ENCODE measurements around the gene SFMBT1. TPM values are rescaled to one million over a fixed set of nuclear protein-coding genes. Genes with fewer than 3 reads are reported as not detected.

SFMBT1 gene
- total RNA-seq, 4 donors from 2014 or later, result 16.1 to 45.4 (median 23.0) TPM

DNA sequence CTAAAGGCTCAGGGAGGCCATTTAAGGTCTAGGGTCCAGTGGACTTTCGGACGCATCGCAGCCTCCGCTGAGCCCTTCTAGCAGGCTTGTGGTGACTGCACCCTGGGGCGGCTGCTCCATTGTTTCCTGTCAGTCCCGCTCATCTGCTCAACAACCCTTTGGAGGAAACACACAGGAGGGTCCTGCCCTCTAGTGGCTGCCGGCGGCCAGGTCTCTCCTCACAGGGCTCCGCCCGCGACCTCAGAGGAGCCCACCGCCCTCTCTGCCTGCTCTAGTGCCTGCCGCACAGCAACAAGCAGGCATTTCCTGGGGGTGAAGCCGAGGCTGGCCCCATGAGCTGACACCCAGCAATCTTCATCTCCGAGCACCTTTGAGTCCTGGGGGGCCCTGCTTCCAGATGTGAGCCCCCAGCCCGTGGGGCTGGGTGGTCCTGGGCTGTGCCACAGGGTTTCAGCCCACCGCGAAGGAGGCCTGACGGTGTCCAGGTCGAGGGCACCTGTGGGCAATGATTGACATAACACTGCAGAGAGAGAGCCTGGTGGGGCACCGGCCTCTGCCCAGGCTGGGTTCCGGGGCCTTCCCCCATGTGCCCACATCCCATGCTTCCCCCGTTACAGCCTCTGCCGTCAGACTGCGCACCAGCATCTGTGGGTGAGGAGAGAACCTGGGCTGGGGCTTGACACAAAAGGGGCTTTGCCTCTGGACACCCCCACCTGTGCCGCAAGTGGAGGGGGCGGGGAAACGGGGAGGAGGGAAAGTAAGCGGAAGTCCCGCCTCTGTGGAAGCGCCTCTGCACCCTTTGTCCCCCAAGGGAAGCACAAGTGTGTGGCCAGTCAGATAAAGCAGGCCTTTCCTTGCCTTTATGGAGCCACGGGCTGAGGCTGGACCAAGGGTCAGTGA is 27.0 kb upstream of the SFMBT1 start:
- no peak for TF ChIP-seq POLR2A (IDR thresholded peaks at IDR 0.05)
- TF ChIP-seq, protein P1, sequence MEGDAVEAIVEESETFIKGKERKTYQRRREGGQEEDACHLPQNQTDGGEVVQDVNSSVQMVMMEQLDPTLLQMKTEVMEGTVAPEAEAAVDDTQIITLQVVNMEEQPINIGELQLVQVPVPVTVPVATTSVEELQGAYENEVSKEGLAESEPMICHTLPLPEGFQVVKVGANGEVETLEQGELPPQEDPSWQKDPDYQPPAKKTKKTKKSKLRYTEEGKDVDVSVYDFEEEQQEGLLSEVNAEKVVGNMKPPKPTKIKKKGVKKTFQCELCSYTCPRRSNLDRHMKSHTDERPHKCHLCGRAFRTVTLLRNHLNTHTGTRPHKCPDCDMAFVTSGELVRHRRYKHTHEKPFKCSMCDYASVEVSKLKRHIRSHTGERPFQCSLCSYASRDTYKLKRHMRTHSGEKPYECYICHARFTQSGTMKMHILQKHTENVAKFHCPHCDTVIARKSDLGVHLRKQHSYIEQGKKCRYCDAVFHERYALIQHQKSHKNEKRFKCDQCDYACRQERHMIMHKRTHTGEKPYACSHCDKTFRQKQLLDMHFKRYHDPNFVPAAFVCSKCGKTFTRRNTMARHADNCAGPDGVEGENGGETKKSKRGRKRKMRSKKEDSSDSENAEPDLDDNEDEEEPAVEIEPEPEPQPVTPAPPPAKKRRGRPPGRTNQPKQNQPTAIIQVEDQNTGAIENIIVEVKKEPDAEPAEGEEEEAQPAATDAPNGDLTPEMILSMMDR (IDR thresholded peaks at IDR 0.05), result peak; percentile 84 to 97 (median 95)
- H3K36me3 ChIP-seq, result no peaks in the 10 kb centered on the region
- H3K27me3 ChIP-seq, result no peaks in the 10 kb centered on the region
- H3K27ac ChIP-seq, result peak overlapping the region; percentile 53 to 82 (median 72)
- H3K9me3 ChIP-seq, result no peaks in the 10 kb centered on the region
- H3K4me1 ChIP-seq, result peaks cover 0 to 8% (median 6%) of the 10 kb centered on the region in 4 donors
- peak overlapping the region; percentile 57 to 75 (median 68) for H3K4me3 ChIP-seq
- peak; percentile 87 to 95 (median 90) for DNase-seq

DNA sequence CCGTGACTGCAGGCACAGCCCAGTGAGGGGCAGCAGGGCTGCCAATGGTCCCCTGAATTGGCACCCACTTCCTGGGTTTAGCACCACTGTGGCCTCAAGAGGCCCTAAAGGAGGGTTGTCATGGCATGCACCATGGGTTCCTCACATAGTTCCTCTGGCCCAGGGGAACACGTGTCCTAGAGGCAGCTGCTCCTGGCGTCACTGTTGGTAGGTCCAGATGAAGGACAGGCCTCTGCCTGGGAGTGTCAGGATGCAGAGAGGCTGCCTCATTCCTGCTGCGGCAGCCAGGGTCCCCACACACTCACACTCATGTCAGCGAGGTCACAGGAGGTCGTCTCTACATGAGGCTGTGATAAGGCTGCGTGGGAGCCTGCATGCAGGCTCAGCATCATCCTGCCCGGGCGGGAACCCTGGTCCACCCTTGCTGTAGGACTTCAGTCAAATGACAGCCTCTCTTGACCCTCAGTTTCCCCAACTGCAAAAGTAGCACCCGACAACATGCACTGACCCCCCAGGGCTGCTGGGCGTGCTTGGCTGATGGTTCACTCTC is 26.1 kb upstream of the SFMBT1 start:
- Histone ChIP-seq H3K36me3 (no peaks in the 10 kb centered on the region), H3K4me1 (peaks cover 0 to 8% (median 6%) of the 10 kb centered on the region in 4 donors), H3K4me3 (peak overlapping the region in 2 of 4 donors; percentile 69 to 75), H3K9me3 (no peaks in the 10 kb centered on the region), H3K27ac (peak overlapping the region in 3 of 4 donors; percentile 68 to 82 (median 76)), H3K27me3 (no peaks in the 10 kb centered on the region)
- TF ChIP-seq, protein P1 (IDR thresholded peaks at IDR 0.05), result no peak
- no peak for TF ChIP-seq POLR2A (IDR thresholded peaks at IDR 0.05)
- no peak for DNase-seq

DNA sequence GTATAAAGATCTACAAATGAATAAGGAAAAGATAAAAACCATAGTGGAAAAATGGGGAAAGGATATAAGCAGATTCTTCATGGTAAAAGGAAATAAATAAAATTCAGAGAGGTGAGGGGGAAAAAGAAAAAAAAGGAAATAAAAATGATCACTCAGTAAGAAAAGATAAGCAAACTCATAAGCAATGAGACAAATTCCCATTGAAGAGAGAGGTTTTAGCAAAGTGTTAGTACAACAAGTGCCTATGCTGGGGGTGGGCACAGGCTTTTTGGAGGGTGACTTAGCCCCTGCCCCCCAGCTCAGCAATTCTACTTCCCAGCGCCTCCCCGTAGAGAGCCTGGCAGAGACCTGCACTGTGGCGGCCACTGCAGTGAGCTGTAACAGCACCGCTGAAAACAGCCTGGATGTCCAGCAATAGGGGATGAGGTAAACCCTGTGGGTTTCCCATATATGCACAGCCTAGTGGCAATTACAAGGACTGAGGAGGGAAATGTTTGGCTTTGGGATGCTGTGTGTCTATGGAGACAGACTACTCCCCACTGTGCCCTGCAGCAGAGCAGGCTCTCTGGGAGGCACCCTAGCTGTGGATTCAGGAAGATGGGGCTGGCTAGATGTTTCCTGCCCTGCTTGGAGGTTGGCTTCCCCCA is 23.7 kb upstream of the SFMBT1 start:
- no peaks in the 10 kb centered on the region for H3K36me3 ChIP-seq
- no peaks in the 10 kb centered on the region for H3K9me3 ChIP-seq
- H3K4me1 ChIP-seq, result peaks cover 0 to 8% (median 6%) of the 10 kb centered on the region in 4 donors
- no peaks in the 10 kb centered on the region for H3K27me3 ChIP-seq
- peak in 1 of 3 donors; percentile 35 for DNase-seq
- TF ChIP-seq POLR2A (IDR thresholded peaks at IDR 0.05), result no peak
- H3K27ac ChIP-seq, result no peak overlapping the region
- no peak overlapping the region for H3K4me3 ChIP-seq

DNA sequence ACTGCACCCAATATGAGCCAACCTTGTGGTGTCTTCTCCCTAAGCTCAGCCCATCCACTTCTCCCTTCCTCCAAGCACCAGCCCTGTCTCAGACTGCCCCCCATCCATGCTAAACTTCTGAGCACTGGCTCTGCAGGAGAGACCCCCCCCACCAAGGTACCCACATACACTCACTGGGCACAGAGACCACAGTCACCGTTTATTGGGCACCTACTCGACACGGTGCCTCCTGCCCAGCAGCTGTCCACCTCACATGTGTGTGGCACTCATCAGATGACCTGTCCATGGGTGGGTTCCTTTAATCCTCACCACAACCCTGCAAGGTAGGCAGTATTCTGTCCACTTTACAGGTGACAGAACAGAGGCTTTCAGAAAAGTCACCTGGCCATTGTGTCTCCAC is 22.3 kb upstream of the SFMBT1 start:
- TF ChIP-seq, protein P1 (IDR thresholded peaks at IDR 0.05), result no peak
- TF ChIP-seq POLR2A (IDR thresholded peaks at IDR 0.05), result no peak
- Histone ChIP-seq H3K36me3 (no peaks in the 10 kb centered on the region), H3K27ac (no peak overlapping the region)

DNA sequence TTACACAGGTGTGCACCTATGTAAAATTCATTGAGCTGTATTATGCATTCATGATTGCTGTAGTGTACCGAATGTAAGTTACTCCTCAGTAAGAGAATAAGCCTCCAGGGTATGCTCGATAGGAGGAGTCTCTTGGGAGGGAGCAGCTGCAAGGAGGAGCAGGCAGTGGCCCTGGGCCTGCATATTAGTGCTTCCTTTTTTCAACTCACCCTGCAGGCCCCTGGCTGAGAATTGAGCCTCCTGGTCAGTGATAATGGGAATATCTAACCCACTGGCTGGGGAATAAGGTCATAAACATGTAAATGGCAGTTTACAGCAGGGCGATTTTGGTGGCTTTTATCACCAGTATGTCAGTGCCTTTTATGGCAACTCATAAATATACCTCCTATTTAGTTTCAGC is 21.7 kb upstream of the SFMBT1 start:
- TF ChIP-seq, protein P1 (IDR thresholded peaks at IDR 0.05), result no peak
- no peak for TF ChIP-seq POLR2A (IDR thresholded peaks at IDR 0.05)
- Histone ChIP-seq H3K27me3 (no peaks in the 10 kb centered on the region), H3K4me1 (peaks cover 0 to 8% (median 4%) of the 10 kb centered on the region in 4 donors), H3K27ac (no peak overlapping the region), H3K9me3 (no peaks in the 10 kb centered on the region), H3K36me3 (no peaks in the 10 kb centered on the region), H3K4me3 (no peak overlapping the region)
- DNase-seq, result peak in 1 of 3 donors; percentile 14

More for the DNA sequence above, 22.3 kb upstream of the SFMBT1 start:
- Histone ChIP-seq H3K9me3 (no peaks in the 10 kb centered on the region), H3K4me3 (no peak overlapping the region), H3K4me1 (peaks cover 0 to 8% (median 6%) of the 10 kb centered on the region in 4 donors), H3K27me3 (no peaks in the 10 kb centered on the region)
- peak in 1 of 3 donors; percentile 34 for DNase-seq

Measured in Peyer's patch (tissue), 4 donors.